ENCODE data around the gene TMOD3.

DNA sequence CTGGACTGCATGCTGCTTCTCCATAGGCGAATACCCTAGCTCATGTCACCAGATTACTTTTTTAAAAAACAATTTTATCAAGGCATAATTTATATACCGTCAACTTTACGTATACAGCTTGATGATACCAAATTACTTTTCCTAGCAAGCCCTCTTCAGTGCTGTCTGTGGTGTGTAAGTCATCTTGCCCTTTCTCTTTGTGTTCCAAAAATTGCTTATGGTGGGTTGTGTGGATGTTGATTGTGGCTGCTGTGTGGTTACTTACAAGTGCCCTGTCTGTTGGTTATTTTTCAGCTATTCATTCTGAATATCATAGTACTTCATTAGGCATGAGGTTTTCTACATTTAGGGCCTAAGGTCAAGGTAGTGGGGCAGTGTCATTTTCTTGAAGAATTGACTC lies 12.8 kb downstream of the TMOD3 start:
- TF ChIP-seq JUND (IDR thresholded peaks at IDR 0.05): no peak
- TF ChIP-seq, protein P1, sequence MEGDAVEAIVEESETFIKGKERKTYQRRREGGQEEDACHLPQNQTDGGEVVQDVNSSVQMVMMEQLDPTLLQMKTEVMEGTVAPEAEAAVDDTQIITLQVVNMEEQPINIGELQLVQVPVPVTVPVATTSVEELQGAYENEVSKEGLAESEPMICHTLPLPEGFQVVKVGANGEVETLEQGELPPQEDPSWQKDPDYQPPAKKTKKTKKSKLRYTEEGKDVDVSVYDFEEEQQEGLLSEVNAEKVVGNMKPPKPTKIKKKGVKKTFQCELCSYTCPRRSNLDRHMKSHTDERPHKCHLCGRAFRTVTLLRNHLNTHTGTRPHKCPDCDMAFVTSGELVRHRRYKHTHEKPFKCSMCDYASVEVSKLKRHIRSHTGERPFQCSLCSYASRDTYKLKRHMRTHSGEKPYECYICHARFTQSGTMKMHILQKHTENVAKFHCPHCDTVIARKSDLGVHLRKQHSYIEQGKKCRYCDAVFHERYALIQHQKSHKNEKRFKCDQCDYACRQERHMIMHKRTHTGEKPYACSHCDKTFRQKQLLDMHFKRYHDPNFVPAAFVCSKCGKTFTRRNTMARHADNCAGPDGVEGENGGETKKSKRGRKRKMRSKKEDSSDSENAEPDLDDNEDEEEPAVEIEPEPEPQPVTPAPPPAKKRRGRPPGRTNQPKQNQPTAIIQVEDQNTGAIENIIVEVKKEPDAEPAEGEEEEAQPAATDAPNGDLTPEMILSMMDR (IDR thresholded peaks at IDR 0.05; ENCODE audit: low read depth, low read length, missing input control): no peak
- TF ChIP-seq, protein P2, sequence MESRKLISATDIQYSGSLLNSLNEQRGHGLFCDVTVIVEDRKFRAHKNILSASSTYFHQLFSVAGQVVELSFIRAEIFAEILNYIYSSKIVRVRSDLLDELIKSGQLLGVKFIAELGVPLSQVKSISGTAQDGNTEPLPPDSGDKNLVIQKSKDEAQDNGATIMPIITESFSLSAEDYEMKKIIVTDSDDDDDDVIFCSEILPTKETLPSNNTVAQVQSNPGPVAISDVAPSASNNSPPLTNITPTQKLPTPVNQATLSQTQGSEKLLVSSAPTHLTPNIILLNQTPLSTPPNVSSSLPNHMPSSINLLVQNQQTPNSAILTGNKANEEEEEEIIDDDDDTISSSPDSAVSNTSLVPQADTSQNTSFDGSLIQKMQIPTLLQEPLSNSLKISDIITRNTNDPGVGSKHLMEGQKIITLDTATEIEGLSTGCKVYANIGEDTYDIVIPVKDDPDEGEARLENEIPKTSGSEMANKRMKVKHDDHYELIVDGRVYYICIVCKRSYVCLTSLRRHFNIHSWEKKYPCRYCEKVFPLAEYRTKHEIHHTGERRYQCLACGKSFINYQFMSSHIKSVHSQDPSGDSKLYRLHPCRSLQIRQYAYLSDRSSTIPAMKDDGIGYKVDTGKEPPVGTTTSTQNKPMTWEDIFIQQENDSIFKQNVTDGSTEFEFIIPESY (IDR thresholded peaks at IDR 0.05): no peak
- no peak for TF ChIP-seq SP1 (IDR thresholded peaks at IDR 0.05)
- TF ChIP-seq RAD21 (IDR thresholded peaks at IDR 0.05): no peak
- TF ChIP-seq EGR1 (IDR thresholded peaks at IDR 0.05; ENCODE audit: low read depth in 2 of 2): no peak

All from liver (tissue), 3 donors.